T-helper 22 cell (primary cell): Measurements from ENCODE around the gene LETMD1.
A peak's percentile ranks its signal among the peaks of the same experiment; 100 is the strongest.
"Not testable (repeated sequence)": the region's sequence is repeated elsewhere in the genome, so short reads cannot be mapped to it uniquely, and the experiment has no call there.

ENCODE experiments used
- DNase-seq: peaks from one replicate; pipeline ENCODE4 v3.0.0-alpha.2; 2020; ENCODE audit warnings: low read depth

Gene LETMD1

GRCh38 chr12:51077930-51078329, 29.8 kb downstream of the LETMD1 start:
- DNase-seq = no peak

GRCh38 chr12:51078346-51078745, 30.2 kb downstream of the LETMD1 start:
- not testable (repeated sequence) for DNase-seq

GRCh38 chr12:51078866-51079265, 30.7 kb downstream of the LETMD1 start:
- not testable (repeated sequence) for DNase-seq

GRCh38 chr12:51080136-51080535, 32.0 kb downstream of the LETMD1 start:
- DNase-seq = no peak

GRCh38 chr12:51081421-51081820, 33.3 kb downstream of the LETMD1 start:
- no peak for DNase-seq

GRCh38 chr12:51082561-51083125, 34.5 kb downstream of the LETMD1 start:
- DNase-seq = no peak

- peak; percentile 92 for DNase-seq
These were observed 35.2 kb downstream of the LETMD1 start, which contains the start of gene CSRNP2 for GRCh38 chr12:51083126-51083833. Gene CSRNP2, minus strand, starts transcription at chr12:51083596. Its CDS starts 7,035 bp downstream, at chr12:51076561.

- DNase-seq = no peak
These were observed 37.6 kb downstream of the LETMD1 start for GRCh38 chr12:51085757-51086156.

- no peak for DNase-seq
These were observed 38.8 kb downstream of the LETMD1 start for GRCh38 chr12:51086933-51087332.

- no peak for DNase-seq
These were observed 39.7 kb downstream of the LETMD1 start for GRCh38 chr12:51087818-51088217.

GRCh38 chr12:51090705-51091229, 42.6 kb downstream of the LETMD1 start:
- DNase-seq = no peak

- DNase-seq = no peak
These were observed 50.5 kb downstream of the LETMD1 start for GRCh38 chr12:51098611-51099010.

- DNase-seq = no peak
These were observed 55.9 kb downstream of the LETMD1 start for GRCh38 chr12:51103977-51104376.

- no peak for DNase-seq
These were observed 60.0 kb downstream of the LETMD1 start for GRCh38 chr12:51108136-51108535.
